GM18858 (cell line): Measurements from ENCODE around the gene GPT2.
"Not testable (repeated sequence)": the region's sequence is repeated elsewhere in the genome, so short reads cannot be mapped to it uniquely, and the experiment has no call there.

ENCODE experiments used
- ATAC-seq: cut with Tn5 transposase; IDR thresholded peaks from one replicate; pipeline ENCODE4 v1.9.1; 2021; ENCODE audit not compliant: unreplicated experiment

The GPT2 gene

GRCh38 chr16:46920402-46921068, 36.4 kb downstream of the GPT2 start:
- no peak for ATAC-seq

GRCh38 chr16:46922239-46922638, 38.1 kb downstream of the GPT2 start:
- no peak for ATAC-seq

- no peak for ATAC-seq
Observed at GRCh38 chr16:46923513-46924295, 39.5 kb downstream of the GPT2 start.

GRCh38 chr16:46924402-46924801, 40.2 kb downstream of the GPT2 start:
- no peak for ATAC-seq

DNA sequence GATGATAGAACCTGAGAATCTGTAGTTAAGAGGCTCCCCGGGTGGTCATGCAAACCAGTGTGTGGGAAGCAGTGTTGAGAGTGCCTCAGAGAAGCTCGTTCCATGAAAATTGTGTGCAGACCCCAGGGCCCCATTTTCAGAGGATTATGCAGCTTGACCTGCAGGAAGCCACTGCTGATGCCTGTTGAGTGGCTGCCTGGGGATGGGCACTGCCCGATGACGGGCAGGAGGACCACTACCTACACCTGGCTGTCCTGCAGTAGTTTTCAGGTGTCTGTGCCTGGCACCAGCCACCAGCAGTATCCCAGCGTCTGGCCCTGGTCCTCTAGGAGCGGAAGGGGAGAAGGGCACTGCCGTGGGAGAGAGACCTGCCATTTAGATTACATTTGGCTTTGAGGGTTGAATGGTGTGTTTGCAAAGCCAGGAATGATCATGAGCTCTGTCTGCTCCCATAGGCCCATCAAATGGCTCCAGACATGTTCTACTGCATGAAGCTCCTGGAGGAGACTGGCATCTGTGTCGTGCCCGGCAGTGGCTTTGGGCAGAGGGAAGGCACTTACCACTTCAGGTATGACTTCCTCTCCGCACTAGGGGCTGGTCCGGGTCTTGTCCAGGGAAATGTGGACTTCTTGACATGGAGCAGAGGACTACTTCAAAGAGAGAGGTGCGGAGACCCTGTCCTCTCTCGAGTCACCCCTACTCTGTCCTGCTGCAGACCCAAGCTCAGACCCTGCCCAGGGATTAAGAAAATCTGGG, 42.5 kb downstream of the GPT2 start:
- no peak for ATAC-seq

DNA sequence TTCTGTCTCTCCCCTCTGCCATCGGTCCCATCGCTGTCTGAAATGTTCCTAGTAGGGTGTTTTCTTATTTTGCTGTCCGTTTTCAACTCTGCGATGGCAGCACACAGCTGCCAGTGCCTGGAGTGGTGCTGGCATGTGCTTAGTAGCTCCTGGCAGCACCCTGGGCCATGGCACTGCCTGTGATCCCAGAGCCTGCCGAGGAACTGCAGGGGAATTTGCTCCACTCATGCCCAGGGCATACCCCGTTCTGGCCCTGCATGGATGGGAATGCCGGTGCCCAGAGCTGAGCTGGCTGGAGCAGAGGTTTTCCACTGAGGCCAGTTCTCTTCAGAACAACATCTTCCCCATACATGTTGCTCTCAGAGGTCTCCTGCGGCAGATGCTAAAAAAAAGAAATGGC, 43.1 kb downstream of the GPT2 start:
- no peak for ATAC-seq

DNA sequence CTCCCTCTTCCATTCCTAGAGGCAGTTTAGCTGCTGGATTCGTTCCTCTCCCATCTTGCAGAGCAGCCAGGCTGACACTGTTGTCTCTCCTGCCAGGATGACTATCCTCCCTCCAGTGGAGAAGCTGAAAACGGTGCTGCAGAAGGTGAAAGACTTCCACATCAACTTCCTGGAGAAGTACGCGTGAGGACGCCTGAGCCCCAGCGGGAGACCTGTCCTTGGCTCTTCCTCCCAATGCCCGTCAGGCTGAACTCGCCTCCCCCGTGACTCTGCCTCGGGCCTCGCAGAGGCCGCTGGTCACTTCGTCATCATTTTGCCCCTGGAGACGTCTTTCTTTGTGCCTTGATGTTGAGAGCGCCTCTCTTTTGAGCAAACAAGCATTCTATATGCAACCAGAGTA, 44.6 kb downstream of the GPT2 start:
- no peak for ATAC-seq

DNA sequence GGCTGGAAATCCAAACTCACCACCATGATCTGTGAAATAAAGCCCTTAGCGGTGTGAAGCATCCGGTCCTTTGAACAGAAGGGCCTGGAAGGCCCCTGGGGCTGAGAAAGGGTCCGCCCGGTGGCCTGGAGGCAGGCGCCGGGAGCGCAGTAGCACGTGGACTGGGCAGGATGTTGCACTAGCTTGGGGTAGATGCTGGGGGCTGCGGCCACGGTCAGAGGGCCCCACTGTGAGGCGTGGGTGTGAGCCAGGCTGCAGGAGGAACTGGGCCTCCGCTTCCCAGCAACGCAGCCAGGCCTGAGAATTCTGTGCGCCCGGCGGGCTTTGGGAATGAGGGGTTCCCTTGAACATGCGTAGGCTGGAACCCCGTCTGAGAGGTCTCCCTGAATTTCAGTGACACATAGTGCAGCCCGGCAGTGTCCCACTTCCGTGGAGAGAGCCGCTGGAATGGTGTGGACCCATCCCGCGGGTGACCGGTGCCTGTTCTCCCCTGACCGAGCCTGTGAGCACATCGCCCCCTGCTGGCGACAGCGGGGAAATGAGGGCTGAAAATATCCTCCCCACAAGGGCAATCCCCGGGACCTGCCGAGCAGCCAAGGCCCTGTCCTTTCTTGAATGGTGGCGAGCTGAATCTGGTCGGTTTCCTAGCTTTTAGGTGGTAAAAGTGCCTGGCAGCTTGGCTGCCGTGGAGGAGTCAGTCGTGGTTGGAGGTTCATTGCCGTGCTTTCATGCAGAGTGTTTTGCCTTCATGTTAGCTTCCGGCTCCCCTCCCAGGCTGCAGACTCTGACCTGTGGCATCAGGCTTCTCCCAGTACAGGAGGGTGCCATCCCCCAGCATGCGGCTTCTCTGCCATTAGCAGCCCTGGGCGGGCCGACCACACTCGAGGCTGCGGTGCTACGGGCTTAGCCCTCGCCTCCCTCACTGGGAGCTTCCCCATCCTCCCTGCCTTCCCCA, 45.5 kb downstream of the GPT2 start:
- no peak for ATAC-seq

DNA sequence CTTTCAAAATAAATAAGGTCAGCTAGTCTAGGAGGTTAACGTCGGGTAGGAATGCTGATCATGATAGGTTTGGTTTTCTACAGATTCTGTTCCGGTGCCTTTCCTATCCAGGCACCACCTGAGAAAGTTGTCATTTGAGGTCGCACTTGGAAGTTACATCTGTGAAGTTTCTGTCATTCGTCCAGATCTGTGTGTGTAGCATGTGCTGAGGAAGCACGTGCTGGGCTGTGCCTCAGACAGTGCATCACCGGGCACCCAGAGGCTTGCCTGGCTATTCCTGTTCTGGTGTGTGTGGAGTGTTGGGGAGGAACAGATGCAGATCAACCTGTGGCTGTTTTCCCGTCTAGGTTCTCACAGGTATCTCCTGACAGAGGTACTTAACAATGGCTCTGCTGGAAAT, 46.7 kb downstream of the GPT2 start:
- ATAC-seq, result no peak

GRCh38 chr16:46932802-46933201, 48.6 kb downstream of the GPT2 start:
- no peak for ATAC-seq

- no peak for ATAC-seq
Observed at GRCh38 chr16:46937536-46937935, 53.4 kb downstream of the GPT2 start.

DNA sequence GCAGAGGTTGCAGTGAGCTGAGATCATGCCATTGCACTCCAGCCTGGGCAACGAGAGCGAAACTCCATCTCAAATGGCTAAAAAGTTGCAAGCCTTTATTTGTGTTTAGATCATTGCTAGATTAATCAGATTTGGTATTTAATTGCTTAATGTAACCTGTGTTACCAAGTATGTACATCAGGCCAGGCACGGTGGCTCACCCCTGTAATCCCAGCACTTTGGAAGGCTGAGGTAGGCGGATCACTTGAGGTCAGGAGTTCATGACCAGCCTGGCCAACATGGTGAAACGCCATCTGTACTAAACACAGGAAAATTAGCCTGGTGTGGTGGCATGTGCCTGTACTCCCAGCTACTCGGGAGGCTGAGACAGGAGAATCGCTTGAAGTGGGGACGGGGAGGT, 60.6 kb downstream of the GPT2 start:
- ATAC-seq, result not testable (repeated sequence)

DNA sequence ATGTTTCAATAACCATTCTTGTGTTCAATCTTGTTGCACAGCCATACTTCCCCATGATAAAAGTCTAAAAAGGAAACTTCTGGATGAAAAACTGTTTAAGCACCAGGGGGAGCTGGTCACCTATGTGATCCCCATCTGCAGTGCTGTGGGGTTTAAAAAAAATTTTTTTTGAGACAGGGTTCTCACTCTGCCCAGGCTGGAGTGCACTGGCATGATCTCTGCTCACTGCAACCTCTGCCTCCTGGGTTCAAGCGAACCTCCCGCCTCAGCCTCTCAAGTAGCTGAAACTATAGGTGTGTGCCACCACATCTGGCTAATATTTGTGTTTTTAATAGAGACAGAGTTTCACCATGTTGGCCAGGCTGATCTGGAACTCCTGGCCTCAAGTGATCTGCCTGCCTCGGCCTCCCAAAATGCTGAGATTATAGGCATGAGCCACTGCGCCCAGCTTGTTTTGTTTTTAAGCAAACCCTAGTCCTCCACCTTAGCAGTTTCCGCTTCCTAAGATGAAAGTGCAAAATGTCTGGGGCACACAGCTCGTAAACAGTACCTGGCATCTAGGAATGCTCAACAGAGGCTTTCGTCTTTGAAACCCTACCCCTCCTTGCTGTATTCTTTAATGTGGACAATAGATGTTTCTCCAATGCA, 63.9 kb downstream of the GPT2 start:
- no peak for ATAC-seq

DNA sequence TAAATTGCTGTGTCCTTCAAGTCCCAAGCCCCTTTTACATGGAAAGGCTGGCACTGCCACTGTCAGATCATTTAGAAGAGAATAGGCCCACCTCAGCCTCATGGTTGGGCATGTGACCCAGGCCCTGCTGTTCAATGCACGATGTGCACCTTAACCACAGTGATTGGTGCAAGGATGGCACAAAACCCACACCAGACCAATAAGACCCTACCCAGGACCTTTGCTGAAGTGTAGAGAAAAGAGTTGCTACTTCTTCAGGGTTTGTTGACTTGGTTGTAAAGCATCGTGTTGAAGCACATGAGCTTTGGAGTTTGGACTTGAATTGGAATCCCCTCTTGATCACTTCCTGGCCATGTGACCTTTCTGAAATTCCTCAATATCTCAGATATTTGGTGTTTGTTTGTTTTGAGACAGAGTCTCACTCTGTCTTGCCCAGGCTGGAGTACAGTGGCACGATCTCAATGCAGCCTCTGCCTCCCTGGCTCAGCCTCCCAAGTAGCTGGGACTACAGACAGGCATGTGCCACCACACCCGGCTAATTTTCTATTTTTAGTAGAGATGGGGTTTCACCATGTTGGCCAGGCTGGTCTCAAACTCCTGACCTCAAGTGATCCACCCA, 64.5 kb downstream of the GPT2 start:
- ATAC-seq, result no peak

GRCh38 chr16:46949241-46949892, 65.2 kb downstream of the GPT2 start:
- no peak for ATAC-seq

DNA sequence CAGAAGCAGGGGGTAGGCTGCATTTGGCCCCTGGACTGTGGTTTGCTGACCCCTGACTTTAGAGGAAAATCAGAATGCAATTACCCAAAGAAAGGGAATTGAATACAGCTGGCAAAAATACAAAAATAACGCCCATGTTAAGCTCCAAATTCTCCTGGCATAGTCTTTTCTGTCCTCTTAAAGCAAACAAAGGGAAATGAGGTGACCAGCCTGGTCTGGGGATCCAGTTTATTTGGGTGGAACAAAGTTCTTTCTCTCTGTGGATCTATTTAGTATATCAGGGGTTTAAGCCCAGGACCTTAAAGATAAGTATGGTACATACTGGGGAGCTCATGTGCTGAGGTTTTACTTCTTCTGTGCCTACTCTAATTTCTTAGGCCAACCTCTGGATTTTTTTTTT, 65.8 kb downstream of the GPT2 start:
- no peak for ATAC-seq

GRCh38 chr16:46954562-46954961, 70.4 kb downstream of the GPT2 start:
- ATAC-seq, result no peak

DNA sequence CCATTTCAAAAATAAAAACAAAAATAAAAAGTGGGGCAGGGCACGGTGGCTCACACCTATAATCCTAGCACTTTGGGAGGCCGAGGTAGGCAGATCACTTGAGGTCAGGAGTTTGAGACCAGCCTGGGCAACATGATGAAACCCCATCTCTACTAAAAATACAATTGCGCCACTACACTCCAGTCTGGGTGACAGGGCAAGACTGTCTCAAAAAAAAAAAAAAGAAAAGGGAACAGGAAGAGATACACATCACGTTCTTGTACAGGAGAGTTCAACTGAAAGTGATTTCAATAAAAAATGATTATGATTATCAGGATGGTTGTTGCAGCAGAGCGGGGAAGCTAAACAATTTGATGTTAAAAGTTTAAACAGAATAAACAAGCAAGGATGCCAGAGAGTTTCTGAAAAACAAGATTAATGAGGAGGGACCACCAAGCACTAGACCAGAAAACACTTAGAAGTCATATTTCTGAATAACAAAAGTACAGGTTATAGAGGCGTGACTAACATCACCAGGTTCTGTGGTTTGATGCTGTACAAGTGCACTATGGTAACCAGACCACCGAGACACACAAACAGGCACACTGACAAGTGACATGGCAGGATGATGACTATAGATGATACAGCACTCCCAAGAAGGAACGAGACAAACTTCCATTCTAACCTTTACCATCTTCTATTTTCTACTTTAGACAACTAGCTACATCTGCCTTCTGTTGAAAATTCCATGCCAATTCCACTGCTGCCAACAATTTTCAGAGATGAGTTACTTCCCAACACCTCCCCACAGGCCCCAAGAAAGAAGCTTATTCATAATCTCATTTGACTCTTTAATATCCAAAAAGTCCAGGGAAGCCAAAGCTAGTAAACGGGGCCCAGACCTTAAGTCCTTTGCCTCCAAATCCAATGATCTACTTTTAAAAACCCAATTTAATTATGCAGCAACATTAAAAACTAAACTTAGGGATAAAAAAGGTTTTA, 77.5 kb downstream of the GPT2 start:
- ATAC-seq, result no peak
